DMS 273 treated with DMSO at 0.1 percent for 48 hours (cell line): ENCODE data around the gene BRD7.
A peak's percentile ranks its signal among the peaks of the same experiment; 100 is the strongest.

ENCODE experiments used
- DNase-seq: peaks from one replicate; lab custom pipeline; 2025; lab: John Stamatoyannopoulos, UW

BRD7 gene

GRCh38 chr16:50368410-50369132 is at the start of gene BRD7:
BRD7 (minus strand) TSS chr16:50368988; CDS start chr16:50368774, 214 bp downstream.
- DNase-seq: peak; percentile 30

DNA sequence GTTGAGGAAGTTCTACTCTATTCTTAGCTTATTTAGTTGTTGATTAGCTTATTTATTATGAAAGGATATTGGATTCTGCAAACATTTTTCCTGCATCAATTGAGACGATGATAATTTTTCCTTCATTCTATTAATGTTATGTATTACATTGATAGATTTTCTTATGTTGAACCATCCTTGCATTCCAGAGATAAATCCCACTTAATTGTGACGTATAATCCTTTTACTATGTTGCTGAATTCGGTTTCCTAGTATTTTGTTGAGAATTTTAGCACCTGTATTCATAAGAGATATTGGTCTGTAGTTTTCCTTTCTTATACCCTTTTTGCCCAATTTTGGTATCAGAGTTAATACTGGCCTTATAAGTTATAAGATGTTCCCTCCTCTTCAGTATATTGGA is 47.6 kb upstream of the BRD7 start:
- DNase-seq: no peak

GRCh38 chr16:50414152-50414551 is 45.4 kb upstream of the BRD7 start:
- no peak for DNase-seq

- DNase-seq: no peak
Measured at GRCh38 chr16:50411034-50411433, 42.2 kb upstream of the BRD7 start.

GRCh38 chr16:50408001-50408561 is 39.3 kb upstream of the BRD7 start:
- DNase-seq: no peak

GRCh38 chr16:50407351-50407750 is 38.6 kb upstream of the BRD7 start:
- no peak for DNase-seq

DNA sequence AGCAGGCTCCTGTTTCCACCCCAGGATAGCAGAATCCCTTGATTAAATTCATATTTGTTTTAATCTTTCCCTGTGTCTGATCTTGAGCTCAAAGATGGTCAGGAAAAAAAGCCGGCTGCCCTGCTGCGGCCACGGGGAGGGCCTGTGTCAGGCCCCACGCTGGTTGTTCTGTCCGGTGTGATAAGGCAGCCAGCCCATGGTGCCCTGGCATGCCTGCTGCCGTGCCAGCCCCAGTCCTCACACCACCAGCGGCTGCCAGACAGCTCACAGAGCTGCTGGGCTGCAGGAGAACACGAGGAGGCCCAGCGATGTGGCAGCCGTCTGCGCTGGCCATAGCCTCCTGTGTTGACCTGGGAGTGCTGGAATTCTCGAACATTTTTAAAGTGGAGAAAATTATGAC is 34.7 kb upstream of the BRD7 start:
- DNase-seq: no peak

DNA sequence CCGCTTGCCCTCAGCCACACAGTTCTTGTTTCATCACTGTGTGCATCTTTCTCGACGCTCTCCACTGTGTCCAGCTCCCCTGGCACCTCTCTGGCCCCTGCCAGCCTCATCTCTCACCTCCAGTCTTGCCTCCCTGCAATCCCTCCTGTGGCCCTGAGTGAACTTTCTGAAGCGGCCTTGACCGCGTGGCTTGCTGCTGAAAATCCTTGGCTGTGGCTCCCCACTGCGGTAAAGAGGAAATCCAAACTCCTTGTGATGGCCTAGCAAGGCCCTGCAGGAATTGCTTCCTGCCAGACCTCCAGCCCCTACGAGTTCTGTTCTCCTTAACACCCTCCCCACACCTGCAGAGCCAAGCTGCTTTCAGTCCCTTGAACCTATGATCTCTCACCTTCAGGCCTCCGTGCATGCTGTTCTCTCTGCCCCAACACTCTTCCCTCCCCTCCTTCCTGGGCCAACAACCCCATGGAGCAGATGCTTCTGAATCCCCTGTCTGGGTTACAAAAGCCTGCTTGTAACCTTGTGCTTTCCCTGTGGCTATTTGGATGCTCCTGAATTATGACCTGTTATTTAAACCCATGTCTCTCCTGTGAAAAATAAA is 33.6 kb upstream of the BRD7 start:
- DNase-seq: no peak

DNA sequence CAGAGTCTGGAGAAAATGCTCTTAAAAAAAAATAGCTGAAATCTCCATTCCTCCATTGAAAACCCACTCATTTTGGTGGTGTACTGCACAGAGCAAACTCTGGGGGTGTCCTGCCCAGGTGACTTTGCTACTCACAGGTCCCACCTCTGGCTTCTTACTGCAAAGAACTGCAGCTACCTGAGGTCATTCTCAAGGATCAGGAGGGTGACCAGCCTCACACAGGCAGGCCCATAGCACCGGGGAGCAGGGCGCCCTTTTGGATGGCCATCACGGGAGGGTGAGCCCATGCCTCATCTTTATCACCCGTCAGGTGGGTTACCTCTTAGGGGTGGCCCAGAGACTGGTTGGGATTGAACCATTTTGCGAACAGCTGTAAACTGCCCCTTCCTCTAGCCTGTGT is 32.6 kb upstream of the BRD7 start:
- no peak for DNase-seq

GRCh38 chr16:50400967-50401348 is 32.2 kb upstream of the BRD7 start:
- no peak for DNase-seq

DNA sequence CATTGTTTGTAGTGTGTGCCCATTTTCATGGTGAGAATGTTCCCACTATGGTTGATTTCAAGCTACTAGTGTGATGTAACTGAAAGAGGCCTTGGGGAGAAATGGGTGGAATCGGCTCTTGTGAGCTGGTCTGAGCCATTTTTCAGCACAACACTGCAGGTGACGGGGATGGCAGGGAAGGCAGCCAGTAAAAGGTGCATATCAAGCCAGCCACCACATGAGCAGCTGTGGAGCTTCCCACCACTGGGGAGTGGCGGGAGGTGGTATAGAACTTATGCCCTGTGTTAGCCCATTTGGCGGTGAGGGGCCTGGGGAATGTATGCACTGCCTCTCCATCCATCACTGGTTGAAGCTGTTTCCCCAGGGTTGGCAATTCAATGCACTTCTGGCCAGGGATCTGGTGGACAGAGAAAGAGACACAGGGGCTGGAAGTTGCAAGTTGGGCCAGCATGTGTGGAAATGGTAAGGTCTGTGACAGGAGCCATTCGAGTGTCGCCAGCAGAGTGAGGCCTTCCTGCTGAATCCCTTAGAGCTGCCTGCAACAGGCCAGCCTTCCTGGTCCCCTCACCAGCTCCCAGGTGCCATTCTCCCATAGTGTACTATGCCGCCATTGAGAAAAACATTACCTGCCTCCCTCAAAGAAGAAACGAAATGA is 31.7 kb upstream of the BRD7 start:
- no peak for DNase-seq

DNA sequence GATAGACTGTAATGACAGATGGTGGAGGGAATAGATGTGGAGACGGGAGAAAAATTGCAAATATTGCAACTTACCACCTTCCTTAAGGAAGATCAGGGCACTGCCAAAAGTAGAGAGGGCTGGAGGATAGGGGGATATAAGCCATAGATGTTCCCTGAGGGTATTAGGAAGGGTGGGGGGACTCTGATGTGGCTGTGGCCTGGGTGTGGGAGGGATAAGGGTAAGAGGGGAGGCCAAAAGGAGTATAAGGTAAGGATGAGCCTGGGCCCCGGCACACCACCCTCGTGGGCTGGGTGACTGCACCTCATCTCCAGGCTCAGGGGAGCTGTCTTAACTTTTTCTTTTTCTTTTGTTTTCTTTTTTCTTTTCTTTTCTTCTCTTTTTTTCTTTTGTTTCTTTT is 30.6 kb upstream of the BRD7 start:
- no peak for DNase-seq

GRCh38 chr16:50398336-50398735 is 29.5 kb upstream of the BRD7 start:
- no peak for DNase-seq

- no peak for DNase-seq
Measured at GRCh38 chr16:50396761-50397535, 28.2 kb upstream of the BRD7 start.

DNA sequence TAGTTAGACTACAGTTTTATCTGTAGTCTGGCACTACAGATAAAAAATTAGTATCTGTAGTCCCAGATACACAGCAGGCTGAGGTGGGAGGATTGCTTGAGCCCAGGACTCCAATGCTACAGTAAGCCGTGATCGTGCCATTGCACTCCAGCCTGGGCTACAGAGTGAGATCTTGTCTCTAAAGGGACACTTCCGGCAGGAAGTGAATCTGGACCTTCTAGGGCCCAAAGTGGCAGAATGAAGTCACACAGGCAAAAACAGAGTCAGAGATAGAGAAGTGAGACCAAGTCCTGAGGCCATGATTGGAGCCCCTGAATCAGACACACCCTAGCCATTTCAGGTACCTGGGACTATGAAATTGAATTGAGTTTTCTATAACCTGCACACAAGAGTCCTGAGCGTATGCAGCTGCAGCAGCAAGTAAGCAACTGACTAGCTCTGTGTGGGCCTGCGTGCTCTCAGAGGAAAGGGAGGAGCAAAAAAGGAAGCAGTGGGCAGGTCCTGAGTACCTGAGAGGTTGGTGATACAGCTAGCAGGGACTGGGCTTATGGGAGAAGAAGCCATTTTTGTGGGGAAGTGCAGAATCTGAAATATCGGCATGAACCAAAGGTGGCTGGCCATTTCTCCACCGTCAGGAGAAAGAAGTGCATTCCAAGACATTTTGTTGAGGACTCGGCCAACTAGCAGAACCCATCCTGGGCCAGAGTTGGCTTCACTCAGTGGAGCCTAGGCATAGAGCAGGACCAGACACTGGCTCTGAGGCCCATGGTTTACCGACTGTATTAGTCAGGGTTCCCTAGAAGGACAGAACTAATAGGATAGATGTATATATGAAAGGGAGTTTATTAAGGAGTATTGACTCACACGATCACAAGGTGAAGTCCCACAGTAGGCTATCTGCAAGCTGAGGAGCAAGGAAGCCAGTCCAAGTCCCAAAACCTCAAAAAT is 27.2 kb upstream of the BRD7 start:
- DNase-seq: no peak

DNA sequence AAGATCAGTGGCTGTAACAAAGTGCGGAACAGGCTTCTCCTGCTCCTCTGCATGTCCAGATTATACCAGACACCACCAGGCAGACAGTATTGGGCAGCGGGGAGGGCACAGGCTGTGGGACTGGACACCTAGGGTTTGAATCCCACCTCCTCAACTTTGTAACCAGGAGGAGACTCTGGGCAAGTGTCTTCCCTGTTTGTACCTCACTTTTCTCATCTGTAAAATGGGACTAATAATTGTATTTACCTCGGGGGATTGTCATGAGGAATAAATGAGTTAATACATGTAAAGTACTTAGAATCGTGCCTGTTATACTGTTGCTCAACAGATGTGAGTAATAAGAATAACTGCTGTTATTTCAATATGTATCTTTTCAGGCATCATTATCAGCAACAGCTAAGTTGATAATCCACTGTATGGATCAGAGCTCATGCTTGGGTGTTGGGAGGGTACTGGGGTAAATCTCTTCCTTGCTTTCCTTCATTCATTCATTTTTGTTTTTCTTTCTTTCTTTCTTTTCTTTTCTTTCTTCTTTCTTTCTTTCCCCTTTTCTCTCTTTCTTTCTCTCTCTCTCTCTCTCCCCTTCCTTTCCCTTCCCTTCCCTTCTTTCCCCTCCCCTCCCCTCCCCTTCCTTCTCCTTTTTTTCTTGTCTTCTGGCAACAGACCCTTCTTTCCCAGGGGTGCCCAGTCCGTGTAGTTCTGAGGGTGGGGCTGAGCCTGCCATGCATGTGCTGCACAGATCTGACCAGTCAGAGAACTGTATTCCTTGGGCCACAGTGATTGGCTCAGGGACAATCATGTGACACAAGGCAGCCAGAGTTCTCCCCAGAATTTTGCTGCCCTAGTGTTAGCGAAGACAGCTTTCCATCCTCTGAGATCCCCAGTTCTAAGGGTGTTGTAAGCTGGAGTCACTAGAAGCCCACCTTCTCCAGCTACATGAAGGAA is 25.3 kb upstream of the BRD7 start:
- DNase-seq: no peak

DNA sequence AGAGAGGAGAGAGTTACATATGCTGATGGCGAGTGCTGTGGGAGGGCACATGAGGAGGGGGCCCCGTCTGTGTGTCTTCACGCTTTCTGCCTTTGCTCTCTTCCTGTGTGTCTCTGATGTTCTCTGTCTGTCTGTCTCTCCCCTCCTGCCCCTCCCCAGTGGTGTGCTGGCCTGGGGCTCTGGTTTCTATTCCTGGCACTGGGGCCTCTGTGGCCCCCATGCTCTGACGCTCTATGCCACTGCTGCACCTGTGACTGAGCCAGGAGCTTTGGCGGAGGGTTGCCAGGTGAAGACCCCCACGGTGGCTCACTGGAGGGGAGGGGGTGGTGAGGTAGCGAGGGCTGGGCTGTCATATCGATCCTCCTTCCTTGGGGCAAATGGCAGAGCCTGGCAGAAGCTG is 24.6 kb upstream of the BRD7 start:
- DNase-seq: no peak

DNA sequence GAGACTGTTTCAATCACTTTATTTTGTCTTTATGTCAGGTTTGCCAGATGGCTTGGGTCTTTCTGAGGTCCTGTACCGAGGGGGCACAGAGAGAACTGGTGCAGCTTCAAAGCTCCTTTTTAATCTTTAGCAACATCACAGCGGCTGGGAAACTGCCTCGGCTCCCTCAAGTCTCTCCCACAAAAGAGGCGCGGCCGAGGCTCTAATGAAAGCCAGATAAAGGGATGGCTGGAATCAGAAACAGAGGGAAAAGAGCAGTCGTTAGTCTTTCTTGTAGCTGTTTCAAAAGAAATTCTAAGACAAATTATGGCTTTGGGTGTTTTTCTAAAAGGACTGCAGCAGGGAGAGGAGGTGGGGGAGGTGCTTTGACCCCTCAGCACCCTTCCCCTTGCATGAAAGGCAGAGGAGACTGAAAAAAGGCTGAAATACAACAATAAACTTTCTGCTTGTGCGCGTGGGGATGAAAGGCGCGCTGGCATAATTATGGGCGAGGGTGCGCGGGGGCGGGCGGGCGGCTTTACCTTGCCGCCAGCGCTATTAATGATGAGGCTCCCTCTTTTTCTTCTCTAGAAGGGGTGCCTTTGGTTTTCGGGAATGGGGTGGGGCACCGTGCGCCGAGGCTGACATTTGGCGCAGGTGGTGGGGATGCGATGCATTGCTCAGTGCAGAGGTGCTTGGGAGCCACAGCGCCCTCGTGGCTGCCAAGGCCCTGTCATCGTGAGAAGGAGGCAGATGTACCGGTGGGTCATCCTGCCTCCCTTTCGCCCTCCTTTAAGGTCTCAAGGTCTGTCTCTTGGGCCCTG is 22.3 kb upstream of the BRD7 start:
- no peak for DNase-seq

GRCh38 chr16:50390371-50390771 is 21.6 kb upstream of the BRD7 start:
- DNase-seq: no peak
